GM21723 (cell line): ENCODE data around the gene PLXNA4.

ENCODE experiments used
- ATAC-seq: cut with Tn5 transposase; IDR thresholded peaks from one replicate; pipeline ENCODE4 v1.9.1; 2021; ENCODE audit warnings: mild to moderate bottlenecking, moderate library complexity; ENCODE audit not compliant: unreplicated experiment

Gene PLXNA4

DNA sequence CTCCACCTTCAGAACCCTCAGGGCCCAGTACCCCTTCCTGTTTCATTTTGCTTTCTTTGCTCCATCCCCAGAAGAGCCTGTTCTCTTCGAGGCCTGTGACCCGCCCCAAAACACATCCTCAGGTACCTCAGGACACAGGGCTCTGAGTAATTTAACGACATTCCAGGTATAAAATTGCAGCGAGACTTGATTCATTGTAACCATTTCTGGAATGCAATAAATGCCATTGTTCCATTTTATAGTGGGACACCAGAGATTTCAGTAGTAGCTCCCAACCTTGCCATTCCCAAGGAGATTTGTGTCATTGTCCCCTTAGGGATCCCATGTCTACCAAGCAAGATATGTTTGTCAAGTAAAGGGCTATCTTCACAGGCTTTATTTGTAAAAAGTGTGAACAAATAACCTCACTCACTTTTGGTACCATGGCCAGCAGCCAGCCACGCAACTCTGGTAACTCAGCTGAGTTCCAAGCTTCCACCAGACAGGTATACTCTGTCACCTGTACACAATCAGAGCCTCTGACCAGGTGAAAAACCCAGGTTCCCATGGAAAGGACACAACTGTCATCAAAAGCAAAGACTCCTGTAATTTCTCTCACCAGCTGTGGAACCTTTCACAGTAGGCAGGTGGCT lies 441.3 kb downstream of the PLXNA4 start:
- no peak for ATAC-seq

DNA sequence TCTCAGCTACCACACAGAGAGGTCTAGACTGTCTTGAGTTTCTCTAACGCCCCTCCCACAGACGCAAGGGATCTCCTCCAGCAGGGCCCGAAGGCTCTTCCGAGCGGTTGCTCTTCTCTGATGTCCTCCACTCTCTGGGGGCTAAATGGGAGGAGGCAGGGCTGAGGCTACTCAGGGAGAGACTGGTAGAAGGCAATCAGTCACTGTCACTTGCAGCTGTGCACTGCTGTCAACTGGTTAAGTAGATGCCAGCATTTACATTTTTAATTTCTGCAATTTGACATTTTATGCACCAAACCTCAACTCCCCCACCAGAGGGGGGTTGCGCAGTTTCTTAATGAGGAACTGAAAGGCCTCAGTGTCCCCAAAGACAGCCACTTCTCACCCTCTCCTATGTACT lies 442.8 kb downstream of the PLXNA4 start:
- ATAC-seq = no peak

DNA sequence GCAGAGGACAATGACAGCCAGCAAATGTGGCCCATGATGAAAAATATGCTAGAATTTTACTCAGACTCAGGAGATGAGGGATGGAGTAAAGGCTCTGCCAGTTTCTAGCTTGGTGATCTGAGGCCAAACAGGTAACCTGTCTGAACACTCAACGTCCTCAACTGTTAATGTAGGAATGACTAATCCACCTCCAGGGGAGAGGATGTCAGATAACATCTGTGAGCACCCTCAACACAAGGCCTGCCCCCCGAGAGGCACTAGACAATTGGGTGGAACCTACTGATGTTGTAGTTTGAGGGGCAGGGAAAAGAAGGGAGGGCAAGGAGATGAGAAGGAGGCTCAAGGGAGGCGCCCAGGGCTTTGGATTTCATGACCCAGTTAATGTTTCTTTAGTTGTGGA lies 445.1 kb downstream of the PLXNA4 start:
- no peak for ATAC-seq

DNA sequence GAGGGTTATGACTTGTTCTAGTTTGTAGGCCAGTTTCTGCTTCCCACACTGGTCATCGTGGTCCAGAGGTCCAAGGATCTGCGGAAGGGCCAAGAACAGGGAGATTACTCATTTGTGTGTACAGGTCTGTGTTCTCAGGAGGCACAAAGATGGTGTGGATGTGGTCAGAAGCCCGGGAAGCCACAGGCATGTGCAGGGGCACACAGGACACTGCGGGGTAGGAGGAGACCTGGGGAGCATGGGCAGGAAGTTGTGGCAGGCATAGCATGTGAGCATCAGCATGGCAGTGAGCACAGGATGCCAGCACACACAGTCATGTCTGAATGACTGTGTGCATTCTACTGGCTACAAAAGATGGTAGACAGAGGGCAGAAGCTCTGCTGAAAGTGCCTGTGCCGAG lies 445.8 kb downstream of the PLXNA4 start:
- ATAC-seq = no peak

DNA sequence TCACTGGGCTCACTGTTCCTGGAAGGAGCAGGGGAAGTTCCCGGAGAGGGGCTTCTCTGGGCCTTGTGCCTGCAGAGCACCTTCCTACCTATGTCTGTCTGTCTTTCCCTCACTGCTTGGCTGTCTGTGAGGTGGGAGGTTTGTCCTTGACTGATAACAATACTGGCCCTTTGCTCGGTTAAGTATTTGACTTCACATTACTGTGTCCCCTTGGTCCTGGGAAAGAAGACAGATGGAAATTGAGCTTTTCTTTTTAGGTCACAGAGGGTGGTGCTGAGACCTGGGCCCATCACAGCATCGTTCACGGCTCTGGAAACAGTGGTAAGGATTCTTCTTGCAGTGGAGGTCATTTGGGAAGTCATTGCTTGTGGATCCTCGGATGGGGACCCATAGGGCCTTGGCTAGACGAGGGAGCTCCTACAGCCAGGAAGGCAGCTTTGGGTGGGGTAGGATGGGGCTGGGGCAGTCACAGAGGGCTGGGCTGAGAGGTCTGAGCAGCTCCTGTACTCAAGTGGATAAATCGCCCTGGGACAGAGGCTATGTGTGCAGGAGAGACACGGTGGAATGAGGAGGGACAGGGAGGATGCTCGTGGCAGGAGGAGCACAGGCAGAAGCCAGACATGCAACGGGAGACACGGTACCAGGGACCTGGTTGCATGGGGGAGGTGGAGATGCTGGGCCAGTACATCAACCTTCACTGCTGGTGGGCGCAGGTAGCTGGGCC lies 450.2 kb downstream of the PLXNA4 start:
- no peak for ATAC-seq

DNA sequence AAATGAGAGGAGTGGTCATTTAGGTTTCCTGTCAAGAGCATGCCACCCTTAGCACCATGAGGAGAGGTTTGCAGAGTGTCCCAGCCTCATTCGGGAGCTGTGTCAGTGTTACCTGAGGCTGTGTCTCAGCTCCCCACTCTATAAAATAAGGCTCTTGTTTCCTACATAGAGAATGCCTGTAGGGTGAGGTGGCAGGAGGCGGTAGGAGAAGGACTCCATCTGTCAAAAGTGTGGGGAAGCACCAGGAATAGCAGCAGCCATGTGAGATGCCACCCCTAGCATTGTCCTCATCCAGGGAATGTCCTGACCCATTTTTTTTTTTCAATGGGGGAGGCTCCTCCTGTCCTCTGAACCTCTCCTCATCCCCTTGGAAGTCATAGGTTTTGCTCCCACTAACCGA lies 451.2 kb downstream of the PLXNA4 start:
- ATAC-seq = no peak

DNA sequence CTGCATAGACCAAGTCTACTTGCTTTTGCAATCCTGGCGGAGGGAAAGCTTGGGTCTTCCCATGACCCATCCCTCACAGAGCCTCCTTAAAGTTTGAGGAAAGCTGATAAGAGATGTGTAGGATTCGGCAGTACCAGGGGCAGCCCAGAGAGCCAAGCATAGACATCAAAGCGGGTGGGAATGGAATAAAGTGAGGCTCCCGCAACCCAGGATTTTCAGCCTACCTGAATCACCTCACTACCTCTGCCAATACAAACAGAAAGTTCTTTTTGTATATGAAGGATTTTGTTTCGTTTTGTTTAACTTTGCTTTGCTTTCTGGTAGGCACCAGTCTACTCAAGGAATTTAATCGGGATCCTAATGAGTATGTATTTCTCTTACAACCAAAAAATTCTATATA lies 451.7 kb downstream of the PLXNA4 start:
- no peak for ATAC-seq

DNA sequence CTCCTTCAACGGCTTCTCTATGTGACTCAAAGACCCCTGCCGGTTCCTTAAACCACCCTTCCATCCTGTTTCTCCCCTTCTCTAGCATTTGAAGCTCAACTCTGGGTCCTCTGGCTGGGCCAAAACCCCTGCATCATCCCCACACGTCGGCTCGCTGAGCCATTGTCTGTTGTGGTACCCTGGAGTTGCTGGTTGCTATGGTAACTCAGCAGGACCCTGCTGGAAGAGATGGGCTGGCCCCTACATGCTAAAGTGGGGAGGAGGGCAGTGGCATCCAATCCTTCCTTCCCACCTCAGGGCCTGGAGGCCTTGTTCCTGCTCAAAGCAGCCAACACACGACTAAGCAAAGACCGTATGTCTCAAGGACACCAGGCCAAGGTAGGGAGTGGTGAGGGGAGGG lies 452.5 kb downstream of the PLXNA4 start:
- no peak for ATAC-seq

DNA sequence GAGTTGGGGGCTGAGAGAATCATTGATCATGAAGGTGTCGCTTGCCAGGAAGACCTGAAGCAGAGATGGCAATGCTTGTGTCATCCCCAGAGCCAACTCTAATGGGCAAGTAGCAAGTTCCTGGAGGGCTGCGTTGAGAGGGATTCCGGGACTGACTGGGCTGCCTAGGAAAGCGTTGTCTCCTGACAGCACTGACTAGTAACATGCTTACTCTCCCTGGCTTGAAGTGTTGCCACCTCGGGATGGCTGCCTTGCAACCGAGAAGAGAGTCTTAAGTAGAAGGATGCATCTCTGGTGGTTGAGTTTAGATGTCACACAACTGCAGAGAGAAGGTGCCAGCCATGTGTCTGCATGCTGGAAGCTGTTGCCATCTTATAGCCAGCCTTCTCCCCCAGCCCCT lies 453.4 kb downstream of the PLXNA4 start:
- no peak for ATAC-seq

DNA sequence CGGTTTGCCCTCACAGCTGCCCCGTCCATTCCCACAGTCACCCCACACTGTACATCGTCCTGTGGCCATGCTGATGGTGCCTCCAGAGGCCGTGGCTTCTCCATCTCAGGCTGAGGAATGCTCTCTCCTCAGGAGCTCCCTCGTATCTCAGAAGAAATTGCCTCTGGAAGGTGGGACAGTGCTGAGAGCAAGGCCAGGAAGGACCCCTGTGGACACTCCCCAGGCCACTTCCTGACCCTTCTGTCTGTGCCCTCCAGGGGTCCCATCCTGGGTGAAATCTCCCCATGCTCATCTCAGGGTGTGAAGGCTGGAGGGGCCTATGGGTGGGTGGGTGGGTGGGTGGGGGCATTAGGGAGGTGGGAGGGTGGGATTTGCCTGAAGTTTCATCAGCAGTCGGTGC lies 454.3 kb downstream of the PLXNA4 start:
- no peak for ATAC-seq

DNA sequence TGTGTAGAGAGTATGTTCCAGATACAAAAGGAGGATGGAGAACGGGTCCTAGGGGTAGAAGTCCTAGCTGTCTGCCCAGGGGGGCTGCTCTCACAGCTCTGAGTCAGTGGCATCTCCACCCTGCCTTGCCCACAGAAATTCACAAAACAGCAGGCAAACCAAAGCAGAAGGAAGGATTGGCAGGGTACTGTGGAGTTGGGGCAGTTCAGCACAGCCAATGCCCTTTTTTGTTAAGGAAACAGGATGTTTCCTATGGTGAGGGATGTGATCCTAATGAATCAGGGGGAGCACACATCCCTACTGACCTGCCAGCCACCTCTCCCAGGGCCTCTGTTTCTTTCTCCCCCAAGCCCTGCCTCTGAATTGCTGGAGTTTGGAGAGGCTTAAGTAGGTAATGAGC lies 457.6 kb downstream of the PLXNA4 start:
- no peak for ATAC-seq

DNA sequence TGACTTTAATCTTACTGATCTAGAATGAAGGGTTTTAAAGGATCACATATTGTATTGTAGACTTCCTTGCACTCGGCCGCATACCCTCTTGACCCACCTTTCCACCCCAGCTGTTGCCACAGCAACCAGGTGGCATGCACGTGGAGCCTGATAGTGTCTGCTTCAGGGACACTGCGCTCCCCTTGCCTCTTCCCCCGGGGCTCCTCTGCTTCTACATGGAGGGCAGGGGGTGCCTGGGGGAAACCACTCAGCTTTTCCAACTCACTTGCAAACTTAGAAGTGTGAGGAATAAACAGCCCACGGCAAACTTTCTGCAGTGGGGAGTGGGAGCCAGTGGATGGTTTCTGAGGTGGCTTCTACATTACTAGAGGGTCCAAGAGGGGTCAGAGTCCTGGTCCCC lies 458.6 kb downstream of the PLXNA4 start:
- no peak for ATAC-seq

DNA sequence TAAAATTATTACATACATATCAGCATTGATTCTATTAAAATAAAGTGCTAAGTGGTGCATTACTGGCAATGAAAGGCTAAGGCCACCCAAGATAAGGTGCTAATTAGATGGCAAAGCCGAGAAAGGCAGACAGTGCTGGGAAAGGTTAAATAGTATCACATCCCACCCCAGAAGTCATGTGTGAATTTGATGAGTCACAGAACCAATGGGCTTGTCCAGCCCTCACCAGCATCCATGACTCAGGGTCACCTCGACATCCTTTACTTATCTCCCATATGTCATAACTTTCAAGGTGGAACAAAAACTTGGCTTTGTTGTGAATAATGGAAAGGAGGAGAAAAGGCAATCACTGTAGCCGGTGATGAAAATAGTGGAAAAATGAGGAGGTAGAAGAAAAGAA lies 459.1 kb downstream of the PLXNA4 start:
- no peak for ATAC-seq

DNA sequence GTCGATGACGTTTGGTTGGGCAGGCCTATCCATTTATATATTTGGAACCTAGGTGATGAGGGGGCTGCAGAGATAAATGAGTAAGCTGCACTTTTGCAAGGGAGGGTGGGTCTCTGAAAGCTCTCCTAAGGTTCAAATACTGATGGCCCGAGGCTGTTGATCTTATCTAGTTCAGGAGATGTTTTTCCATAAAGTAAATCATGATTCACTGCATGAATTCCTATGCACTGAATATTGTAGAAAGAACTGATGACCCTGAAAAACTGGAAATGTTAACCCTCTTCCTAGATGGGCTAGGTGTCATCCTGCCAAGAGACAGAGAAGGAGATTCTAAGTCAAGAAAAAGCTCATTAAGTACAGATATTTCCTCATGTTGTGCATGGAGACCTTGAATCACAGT lies 459.9 kb downstream of the PLXNA4 start:
- no peak for ATAC-seq

DNA sequence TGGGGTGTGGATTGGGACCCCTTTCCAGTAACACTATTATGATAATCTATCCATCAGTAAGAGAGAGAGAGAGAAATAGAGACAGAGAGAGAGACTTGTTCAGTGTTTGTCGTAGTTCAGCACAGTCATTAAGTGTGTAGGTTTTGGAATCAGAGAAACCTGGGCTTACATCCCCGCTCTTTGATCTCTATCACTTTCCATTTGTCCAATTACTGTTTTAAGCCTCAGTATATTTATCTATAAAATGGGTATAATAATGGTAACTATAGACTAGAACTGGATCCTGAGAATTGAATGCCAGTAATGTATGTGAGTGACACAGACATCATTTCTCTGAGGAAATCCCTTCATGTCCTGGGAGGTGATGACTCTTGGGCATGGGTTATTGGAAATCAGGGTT lies 460.5 kb downstream of the PLXNA4 start:
- no peak for ATAC-seq

DNA sequence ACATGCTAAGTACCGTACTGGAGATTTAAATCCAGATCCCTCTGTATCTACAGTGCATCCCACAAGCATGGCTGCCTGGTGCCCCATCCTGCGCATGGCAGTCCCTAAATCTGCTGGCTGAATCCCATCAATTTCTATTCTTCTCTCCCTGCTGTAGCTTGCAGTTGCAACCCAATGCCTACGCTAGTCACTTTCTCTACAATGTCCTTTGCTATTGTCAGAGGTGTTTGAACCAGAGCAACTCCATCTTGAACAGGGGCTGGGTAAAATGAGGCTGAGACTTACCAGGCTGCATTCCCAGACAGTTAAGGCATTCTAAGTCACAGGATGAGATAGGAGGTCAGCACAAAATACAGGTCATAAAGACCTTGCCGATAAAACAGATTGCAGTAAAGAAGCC lies 461.2 kb downstream of the PLXNA4 start:
- ATAC-seq = no peak

DNA sequence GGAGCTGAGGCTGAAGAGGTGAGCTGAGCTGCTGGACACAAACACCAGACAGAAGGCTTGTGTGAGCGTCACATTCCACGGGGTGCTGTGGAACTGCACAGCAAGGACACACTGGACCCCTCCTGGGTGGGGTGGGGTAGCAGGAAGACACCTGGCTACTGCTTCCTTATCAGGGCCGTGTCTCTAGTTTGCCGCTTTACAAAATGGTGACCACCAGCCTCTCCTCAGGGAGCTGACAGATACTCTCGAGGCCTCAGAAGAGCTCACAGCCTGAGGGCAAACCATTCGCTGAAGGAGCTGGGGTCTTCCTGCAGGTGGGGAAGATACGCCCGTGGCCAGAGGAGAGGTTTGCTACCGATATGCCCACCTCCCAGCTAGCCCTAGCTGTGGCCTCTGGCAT lies 461.9 kb downstream of the PLXNA4 start:
- no peak for ATAC-seq

DNA sequence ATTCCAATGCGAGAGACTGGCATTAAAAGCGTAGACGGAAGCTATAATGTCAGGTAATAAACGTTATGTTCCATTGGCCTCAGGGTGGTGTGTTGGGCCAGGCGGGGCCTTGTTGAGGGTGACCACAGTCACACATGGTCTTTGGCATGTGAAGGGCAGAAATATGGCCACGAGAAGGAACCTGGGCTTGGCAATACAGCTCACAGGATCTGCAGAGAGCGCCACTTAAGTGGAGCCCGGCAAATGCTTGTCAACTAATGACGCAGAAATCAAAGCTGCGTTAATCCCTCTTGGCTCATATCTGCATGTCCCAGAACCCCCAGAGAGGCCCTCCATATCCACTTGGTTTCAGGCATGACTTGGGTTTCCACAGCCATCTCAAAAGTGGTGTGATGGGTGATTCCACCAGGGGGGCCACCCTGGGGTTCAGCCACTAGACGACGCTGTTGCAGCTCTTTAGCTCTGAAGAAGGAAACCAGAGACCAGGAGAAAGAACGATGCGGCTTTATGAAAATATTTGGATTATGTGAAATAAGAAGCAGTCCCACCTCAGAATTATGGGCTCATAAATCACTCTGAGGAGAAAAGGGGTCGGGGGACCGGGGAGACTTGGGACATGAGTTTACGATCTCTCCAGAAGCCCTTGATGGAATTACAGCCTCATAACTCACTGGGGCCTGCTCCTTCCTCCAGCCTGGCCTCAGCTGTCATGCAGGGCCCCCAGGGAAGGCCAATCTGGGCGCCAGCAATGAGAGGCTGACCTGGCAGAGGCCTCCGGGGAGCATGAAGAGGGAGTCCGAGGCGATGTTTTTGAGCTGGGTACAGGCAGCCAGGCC lies 462.5 kb downstream of the PLXNA4 start:
- no peak for ATAC-seq

DNA sequence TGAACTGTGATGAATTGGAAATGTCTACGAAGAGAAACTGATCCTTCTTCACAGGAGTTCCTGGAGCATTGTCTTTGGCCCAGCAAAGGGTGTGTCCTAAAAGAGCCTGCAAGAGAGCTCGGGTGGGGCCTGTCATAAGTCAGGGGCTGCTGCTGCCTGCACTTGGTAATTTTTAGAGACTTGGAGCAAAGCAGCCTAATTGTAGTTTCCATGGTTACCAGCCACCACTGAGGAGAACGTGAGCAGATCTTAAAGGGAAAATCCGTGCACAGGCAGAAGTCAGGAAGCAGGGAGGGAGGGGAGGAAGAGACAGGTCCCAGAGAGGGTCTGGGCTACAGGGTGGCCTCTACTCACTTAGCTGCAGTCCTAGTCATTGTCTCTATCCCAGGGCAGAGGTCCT lies 463.6 kb downstream of the PLXNA4 start:
- ATAC-seq = no peak

DNA sequence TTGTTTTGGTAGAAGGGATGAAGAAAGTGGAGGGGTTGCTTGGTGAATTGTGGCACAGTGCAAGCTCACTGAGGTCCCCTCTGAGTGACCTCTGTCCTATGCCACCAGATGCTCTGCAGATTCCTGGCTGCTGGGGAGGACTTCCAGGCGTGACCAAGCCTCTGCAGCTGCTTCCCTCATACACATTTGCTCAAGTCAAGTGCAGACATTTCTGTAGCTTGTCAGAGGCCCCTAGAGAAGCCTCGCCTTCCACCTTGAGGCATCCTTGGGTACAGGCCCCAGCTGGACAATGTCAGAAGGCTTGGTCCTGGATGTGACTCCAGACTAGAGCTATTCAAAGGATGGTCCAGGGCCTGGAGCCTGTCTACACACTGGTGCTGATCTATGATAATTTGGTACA lies 464.2 kb downstream of the PLXNA4 start:
- no peak for ATAC-seq

DNA sequence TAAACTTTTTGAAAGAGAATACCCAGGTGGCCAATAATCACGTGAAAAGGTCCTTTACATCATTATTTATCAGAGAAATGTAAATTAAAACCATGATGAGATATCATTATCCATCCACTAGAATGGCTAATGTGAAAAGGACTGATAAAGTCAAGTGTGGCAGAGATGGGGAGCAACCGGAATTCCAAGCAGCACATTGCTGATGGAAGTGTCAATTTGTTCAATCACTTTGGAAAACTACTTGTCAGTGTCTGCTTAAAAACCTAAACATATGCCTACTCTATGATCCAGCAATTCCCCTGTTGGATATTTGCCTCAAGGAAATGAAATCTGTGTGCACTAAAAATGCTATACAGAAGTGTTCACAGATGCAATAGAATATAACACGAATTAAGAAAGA lies 465.6 kb downstream of the PLXNA4 start:
- ATAC-seq = no peak

DNA sequence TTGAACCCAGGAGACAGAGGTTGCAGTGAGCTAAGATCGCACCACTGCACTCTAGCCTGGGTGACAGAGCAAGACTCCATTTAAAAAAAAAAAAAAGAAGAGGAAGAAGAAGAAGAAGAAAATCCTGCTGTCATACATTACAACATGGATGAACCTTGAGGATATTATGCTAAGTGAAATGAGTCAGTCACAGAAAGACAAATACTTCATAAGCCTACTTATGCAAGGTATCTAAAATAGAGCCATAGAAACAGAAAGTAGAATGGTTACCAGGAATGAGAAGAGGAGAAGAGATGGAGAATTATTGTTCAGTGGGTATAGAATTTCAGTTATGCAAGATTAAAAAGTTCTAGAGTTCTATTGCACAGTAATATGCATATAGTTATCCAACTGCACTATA lies 466.5 kb downstream of the PLXNA4 start:
- ATAC-seq = no peak
